Transverse colon (tissue), 3 donors: Measurements from ENCODE around the gene PNO1.

Source experiments
- CTCF ChIP-seq, 5 experiments: fragments of 200-600 bp in 3 of 5; fragments of 450-650 bp in 2 of 5; sonication (generic) in 3 of 5; IDR thresholded peaks; 1 replicate in 2 of 5; 2 replicates in 3 of 5; pipeline ENCODE4 v1.5.1; 2016 to 2017; ENCODE audit warnings: antibody characterized with exemption in 5 of 5, inconsistent platforms in 3 of 5, mild to moderate bottlenecking in 2 of 5, moderate library complexity in 1 of 5
- EP300 ChIP-seq: sonication (generic); formaldehyde crosslinking; IDR thresholded peaks from one replicate; pipeline ENCODE4 v1.6.1; 2017; ENCODE audit warnings: antibody characterized with exemption, low read depth
- POLR2A ChIP-seq: fragments of 450-650 bp; IDR thresholded peaks from one replicate; pipeline ENCODE4 v1.6.1; 2016; ENCODE audit warnings: antibody characterized with exemption, mild to moderate bottlenecking, moderate library complexity

GRCh38 chr2:68193144-68193543 is 35.5 kb downstream of the PNO1 start:
- TF ChIP-seq CTCF (IDR thresholded peaks at IDR 0.05) (no peak), POLR2A (no peak), EP300 (no peak)
